HK-2 (cell line): Measurements from ENCODE around the gene E2F3.
"Not testable (repeated sequence)": the region's sequence is repeated elsewhere in the genome, so short reads cannot be mapped to it uniquely, and the experiment has no call there.

ENCODE experiments used
- DNase-seq: peaks from one replicate; pipeline ENCODE4 v3.0.0-alpha.2; 2018; ENCODE audit not compliant: unreplicated experiment

E2F3 gene

GRCh38 chr6:20433929-20434328, 32.2 kb downstream of the E2F3 start:
- no peak for DNase-seq

- DNase-seq, result no peak
These were observed 33.1 kb downstream of the E2F3 start for GRCh38 chr6:20434766-20435165.

- no peak for DNase-seq
These were observed 35.0 kb downstream of the E2F3 start for GRCh38 chr6:20436719-20437118.

GRCh38 chr6:20437639-20438038, 36.0 kb downstream of the E2F3 start:
- no peak for DNase-seq

GRCh38 chr6:20438462-20439070, 36.9 kb downstream of the E2F3 start:
- no peak for DNase-seq

GRCh38 chr6:20439558-20439957, 37.9 kb downstream of the E2F3 start:
- DNase-seq, result no peak

- DNase-seq, result no peak
These were observed 38.6 kb downstream of the E2F3 start for GRCh38 chr6:20440296-20440695.

GRCh38 chr6:20441236-20441635, 39.6 kb downstream of the E2F3 start:
- no peak for DNase-seq

- no peak for DNase-seq
These were observed 40.2 kb downstream of the E2F3 start for GRCh38 chr6:20441921-20442320.

- no peak for DNase-seq
These were observed 43.1 kb downstream of the E2F3 start for GRCh38 chr6:20444786-20445271.

- no peak for DNase-seq
These were observed 45.5 kb downstream of the E2F3 start for GRCh38 chr6:20447157-20447556.

GRCh38 chr6:20447581-20448132, 46.0 kb downstream of the E2F3 start:
- no peak for DNase-seq

- no peak for DNase-seq
These were observed 47.1 kb downstream of the E2F3 start for GRCh38 chr6:20448828-20449227.

GRCh38 chr6:20454204-20454824, 52.6 kb downstream of the E2F3 start:
- no peak for DNase-seq

- DNase-seq, result no peak
These were observed 53.7 kb downstream of the E2F3 start for GRCh38 chr6:20455251-20455940.

GRCh38 chr6:20458027-20458894, 56.6 kb downstream of the E2F3 start:
- DNase-seq, result no peak

- DNase-seq, result no peak
These were observed 58.0 kb downstream of the E2F3 start for GRCh38 chr6:20459682-20460081.

GRCh38 chr6:20461576-20461975, 59.9 kb downstream of the E2F3 start:
- DNase-seq, result no peak

GRCh38 chr6:20463396-20463795, 61.7 kb downstream of the E2F3 start:
- no peak for DNase-seq

GRCh38 chr6:20464041-20464440, 62.4 kb downstream of the E2F3 start:
- no peak for DNase-seq

- DNase-seq, result no peak
These were observed 63.2 kb downstream of the E2F3 start for GRCh38 chr6:20464847-20465246.

GRCh38 chr6:20465616-20466015, 63.9 kb downstream of the E2F3 start:
- not testable (repeated sequence) for DNase-seq
